Left hindlimb (tissue), 1 donor: ENCODE data around the gene EMC10.
"Not testable (repeated sequence)": the region's sequence is repeated elsewhere in the genome, so short reads cannot be mapped to it uniquely, and the experiment has no call there.

ENCODE experiments used
- DNase-seq: peaks from one replicate; pipeline ENCODE4 v3.0.0-alpha.2; 2018

EMC10 gene

DNA sequence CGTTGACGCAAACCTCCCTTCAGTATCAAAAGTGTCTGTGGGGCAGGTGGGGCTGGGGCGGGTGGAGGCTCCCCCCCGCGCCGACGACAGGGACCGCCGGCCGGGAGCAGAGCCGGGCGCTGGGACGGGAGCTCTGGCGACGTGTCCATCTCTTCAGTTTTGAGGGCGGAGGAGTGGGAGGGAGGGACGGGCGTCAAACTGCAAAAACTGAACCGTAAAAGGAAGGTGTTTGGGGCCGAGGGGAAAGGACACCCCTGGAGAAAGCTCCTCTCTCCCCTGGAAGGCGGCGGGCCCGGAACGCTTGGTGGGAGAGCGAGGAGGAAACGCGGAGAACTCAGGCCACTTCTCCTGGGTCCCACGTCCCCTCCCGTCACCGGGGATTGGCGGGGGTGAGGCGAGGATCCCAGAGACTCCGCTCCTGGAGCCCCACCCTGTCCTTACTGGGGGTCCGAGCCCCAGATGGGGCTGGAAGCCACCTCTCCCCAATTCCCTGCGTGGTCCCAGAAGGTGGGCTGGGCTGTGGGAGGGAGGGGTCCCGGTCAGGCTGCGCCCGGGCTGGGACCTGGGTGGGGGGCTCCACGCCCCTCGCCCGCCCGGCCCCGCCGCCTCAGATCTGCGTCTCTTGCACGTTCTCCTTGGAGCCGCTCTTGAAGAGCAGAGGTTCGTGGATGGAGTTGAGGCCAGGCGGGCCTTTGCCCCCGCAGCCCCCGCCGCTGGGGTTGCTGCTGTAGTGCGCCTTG is 40.8 kb downstream of the EMC10 start:
- no peak for DNase-seq

GRCh38 chr19:50517704-50518075 is 41.4 kb downstream of the EMC10 start:
- no peak for DNase-seq

DNA sequence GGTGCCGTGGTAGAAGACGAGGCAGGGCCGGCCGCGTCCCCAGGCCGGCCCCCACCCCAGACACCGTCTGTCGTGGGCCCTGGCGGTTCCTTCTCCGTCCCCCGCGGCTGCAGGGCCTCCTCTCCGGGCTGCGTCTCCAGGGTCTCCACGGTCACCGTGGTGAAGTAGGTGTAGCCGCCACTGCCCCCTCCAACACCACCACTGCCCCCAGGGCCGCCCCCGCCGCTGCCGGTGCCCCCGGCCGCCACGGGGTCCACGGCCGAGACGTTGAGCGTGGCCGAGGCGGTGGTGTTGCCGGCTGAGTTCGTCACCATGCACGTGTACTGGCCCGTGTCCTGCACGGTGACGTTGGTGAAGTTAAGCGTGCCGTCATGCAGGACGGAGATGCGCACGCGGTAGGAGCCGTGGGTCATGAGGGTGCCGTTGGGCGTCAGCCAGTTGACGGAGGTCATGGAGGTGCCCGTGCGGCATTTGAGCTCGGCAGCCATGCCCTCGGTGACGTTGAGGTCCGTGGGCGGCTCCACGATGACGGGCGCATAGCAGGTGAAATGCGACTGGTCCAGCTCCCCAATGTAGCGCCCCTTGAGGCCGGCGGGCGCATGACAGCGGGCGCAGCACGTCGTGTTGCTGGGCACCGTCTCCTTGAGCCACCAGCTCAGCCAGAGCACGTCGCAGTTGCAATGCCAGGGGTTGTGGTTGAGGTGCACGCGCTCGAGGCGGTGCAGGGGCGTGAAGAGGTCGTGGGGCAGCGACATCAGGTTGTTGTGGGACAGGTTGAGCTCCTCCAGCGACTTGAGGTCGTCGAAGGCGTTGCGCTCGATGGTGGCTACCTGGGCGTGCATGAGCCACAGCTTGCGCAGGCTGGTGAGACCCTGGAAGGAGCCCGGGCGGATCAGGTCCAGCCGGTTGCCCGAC is 42.0 kb downstream of the EMC10 start:
- no peak for DNase-seq

DNA sequence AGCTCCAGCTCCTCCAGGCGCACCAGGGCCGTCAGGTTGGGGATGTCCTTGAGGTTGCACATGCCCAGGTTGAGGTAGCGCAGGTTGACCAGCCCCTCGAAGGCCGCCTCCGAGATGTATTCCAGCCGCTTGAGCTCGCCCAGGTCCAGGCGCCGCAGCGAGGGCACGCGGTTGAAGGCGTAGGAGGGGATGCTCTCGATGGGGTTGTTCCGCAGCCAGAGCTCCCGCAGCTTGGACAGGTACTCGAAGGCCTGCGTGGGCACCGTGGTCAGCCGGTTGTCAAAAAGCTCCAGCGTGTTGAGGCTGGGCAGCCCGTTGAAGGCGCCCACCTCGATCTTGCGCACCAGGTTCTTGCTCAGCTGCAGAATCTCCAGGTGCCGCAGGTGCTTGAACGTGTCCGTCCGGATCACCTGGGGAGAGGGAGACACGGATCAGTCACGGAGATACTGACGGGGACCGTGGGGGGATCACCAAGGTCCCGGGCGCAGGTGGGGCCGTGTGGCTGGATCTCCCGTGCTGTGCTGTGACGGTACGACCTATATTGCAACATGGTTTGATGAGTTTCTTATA is 42.8 kb downstream of the EMC10 start:
- DNase-seq: no peak

GRCh38 chr19:50520822-50521465 is 44.6 kb downstream of the EMC10 start:
- no peak for DNase-seq

GRCh38 chr19:50522881-50523280 is 46.6 kb downstream of the EMC10 start:
- DNase-seq: no peak

- DNase-seq: not testable (repeated sequence)
Measured at GRCh38 chr19:50528052-50528451, 51.7 kb downstream of the EMC10 start.

DNA sequence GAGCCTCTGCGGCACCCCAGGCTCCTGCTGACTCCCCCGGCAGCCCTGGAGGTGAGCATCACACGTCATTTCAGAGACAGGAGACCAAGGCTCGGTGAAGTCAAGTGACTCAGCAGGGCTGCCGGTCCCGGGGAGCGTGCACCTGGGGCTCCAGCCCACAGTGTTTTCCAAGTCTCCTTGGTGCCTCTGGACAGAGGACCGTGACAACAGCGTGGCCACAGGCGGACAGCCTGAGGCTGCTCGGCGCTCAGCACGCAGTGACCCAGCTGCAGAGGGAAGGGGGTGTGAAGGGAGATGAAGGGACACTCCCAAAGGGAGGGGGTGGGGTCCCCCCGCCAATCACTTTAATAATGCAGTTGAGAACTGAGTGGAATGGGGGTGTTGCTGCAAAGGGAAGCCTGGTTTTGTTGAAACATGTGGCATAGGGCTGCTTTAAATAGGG is 54.9 kb downstream of the EMC10 start:
- no peak for DNase-seq

GRCh38 chr19:50532952-50533351 is 56.6 kb downstream of the EMC10 start:
- no peak for DNase-seq

- DNase-seq: no peak
Measured at GRCh38 chr19:50534478-50534877, 58.2 kb downstream of the EMC10 start.

- DNase-seq: no peak
Measured at GRCh38 chr19:50535672-50536187, 59.4 kb downstream of the EMC10 start.

- DNase-seq: no peak
Measured at GRCh38 chr19:50536662-50537305, 60.5 kb downstream of the EMC10 start.

DNA sequence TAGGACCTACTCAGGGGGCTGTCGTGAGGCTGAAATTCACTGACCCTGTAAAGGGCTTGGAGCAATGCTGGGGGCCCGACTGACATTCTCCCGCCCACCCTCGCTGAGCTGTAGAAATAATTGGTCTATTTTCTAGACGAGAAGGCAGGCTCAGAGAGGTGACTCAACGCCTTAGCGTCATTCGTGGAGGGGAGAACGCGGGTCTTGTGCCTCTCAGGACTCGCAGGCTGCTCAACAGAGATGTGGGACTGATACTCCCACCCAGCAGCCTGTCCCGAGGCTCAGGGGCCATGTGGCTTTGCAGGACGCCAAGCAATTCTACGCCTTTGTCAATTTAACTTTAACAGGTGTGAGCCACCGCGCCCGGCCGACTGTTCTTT is 61.0 kb downstream of the EMC10 start:
- no peak for DNase-seq

DNA sequence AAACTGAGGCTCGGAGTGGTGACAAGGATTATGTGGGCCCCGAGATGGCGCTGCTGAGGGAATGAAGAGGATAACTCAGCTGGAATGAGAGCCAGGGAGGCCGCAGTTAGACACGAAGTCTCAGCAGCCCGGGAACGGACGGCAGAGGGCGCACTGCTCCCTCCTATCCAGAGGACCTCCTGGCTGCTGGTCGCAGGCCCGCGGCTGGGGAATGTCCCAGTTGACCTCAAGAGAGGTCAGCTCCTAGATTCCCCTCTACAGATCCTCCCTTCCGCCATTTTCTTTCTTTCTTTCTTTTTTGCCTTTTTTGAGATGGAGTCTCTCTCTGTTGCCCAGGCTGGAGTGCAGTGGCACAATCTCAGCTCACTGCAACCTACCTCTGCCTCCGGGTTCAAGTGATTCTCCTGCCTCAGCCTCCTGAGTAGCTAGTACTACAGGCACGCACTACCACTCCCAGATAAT is 61.5 kb downstream of the EMC10 start:
- peak; percentile 81 for DNase-seq
